Activated CD4-positive, alpha-beta T cell treated with anti-CD3 and anti-CD28 coated beads for 36 hours (primary cell): ENCODE results near the gene CHN2. TPM values are rescaled to one million over a fixed set of nuclear protein-coding genes. Genes with fewer than 3 reads are reported as not detected.

Source experiments
- ATAC-seq: fragments of 200-7000 bp; cut with Tn5 transposase; one replicate; pipeline ENCODE4 v1.10.0; 2021; ENCODE audit warnings: mild to moderate bottlenecking, moderate library complexity
- CTCF ChIA-PET: fragments of 350-600 bp; sonication (Branson Sonifier 250); formaldehyde crosslinking; loops from one replicate; lab custom pipeline; 2021; ENCODE audit warnings: antibody characterized with exemption; lab: Charles Lee
- POLR2A ChIA-PET: fragments of 350-600 bp; sonication (Branson Sonifier 250); formaldehyde crosslinking; loops from one replicate; lab custom pipeline; 2021; ENCODE audit warnings: antibody characterized with exemption, inconsistent platforms; lab: Charles Lee
- DNase-seq: peaks from one replicate; pipeline ENCODE4 v3.0.0-alpha.2; 2020
- H3K27ac Mint-ChIP-seq: one replicate; pipeline ENCODE4 v1.8.0; 2021; ENCODE audit warnings: mixed read lengths
- H3K27me3 Mint-ChIP-seq: one replicate; pipeline ENCODE4 v1.8.0; 2021; ENCODE audit warnings: mixed read lengths
- H3K36me3 Mint-ChIP-seq: one replicate; pipeline ENCODE4 v1.8.0; 2021; ENCODE audit warnings: low read depth, mixed read lengths
- H3K4me1 Mint-ChIP-seq: one replicate; pipeline ENCODE4 v1.8.0; 2021; ENCODE audit warnings: mixed read lengths
- H3K4me3 Mint-ChIP-seq: one replicate; pipeline ENCODE4 v1.8.0; 2021; ENCODE audit warnings: mild to moderate bottlenecking, moderate library complexity, mixed read lengths
- H3K9me3 Mint-ChIP-seq: one replicate; pipeline ENCODE4 v1.8.0; 2021; ENCODE audit warnings: low read depth, mixed read lengths
- intact Hi-C, 2 experiments: fragments of 100-400 bp; cut with DNase I in 1 of 2; cut with micrococcal nuclease in 1 of 2; formaldehyde crosslinking; loops; one replicate each; pipeline versions ENCODE4 v1.14.2 to v1.15.1; 2022 to 2024; cut with DNase I, micrococcal nuclease
- total RNA-seq, 2 experiments: library from RNA; stranded (reverse); gene quantifications; one replicate each; pipeline ENCODE4 v1.2.3, GENCODE V29; 2021

Gene CHN2
- total RNA-seq, 2 experiments from 2014 or later: 0.25 to 0.39 TPM

GRCh38 chr7:29318853-29319718, 124.5 kb downstream of the CHN2 start:
- Mint-ChIP-seq H3K27ac (no peak overlapping the region), H3K36me3 (no peaks in the 10 kb centered on the region), H3K9me3 (no peaks in the 10 kb centered on the region), H3K4me1 (no peaks in the 10 kb centered on the region), H3K4me3 (no peak overlapping the region), H3K27me3 (peaks cover 2% of the 10 kb centered on the region)
- DNase-seq: no peak
- POLR2A ChIA-PET: no interaction called here
- intact Hi-C loops: no loop called here
- no peak for ATAC-seq
- CTCF ChIA-PET: interaction anchor here (0.7 to 1.1 kb wide), 2 partner anchors 129 to 345 kb away, joined by 3 read pairs; no protein-coding TSS in a partner anchor

- no peak for ATAC-seq
These were observed 125.3 kb downstream of the CHN2 start for GRCh38 chr7:29319719-29320521.

GRCh38 chr7:29320577-29320976, 126.0 kb downstream of the CHN2 start:
- Mint-ChIP-seq H3K4me3 (no peak overlapping the region), H3K4me1 (no peaks in the 10 kb centered on the region), H3K9me3 (no peaks in the 10 kb centered on the region), H3K27me3 (no peaks in the 10 kb centered on the region), H3K27ac (no peak overlapping the region), H3K36me3 (no peaks in the 10 kb centered on the region)
- ChIA-PET CTCF (interaction anchor here (0.9 kb wide), 1 partner anchor 130 kb away, joined by 4 read pairs; no protein-coding TSS in a partner anchor), POLR2A (no interaction called here)
- DNase-seq (no peak), ATAC-seq (no peak)
- intact Hi-C loops: no loop called here

More at GRCh38 chr7:29319719-29320521, 125.3 kb downstream of the CHN2 start:
- Mint-ChIP-seq H3K36me3 (no peaks in the 10 kb centered on the region), H3K9me3 (no peaks in the 10 kb centered on the region), H3K27ac (no peak overlapping the region), H3K27me3 (no peaks in the 10 kb centered on the region), H3K4me3 (no peak overlapping the region), H3K4me1 (no peaks in the 10 kb centered on the region)
- POLR2A ChIA-PET: no interaction called here
- intact Hi-C loops: no loop called here
- CTCF ChIA-PET: interaction anchor here (0.9 kb wide), 1 partner anchor 130 kb away, joined by 4 read pairs; no protein-coding TSS in a partner anchor
- no peak for DNase-seq

GRCh38 chr7:29322023-29322712, 127.6 kb downstream of the CHN2 start:
- DNase-seq (no peak), ATAC-seq (no peak)
- CTCF ChIA-PET: interaction anchor here (0.7 kb wide), 1 partner anchor 127 kb away, joined by 3 read pairs; no protein-coding TSS in a partner anchor
- Mint-ChIP-seq H3K9me3 (no peaks in the 10 kb centered on the region), H3K36me3 (no peaks in the 10 kb centered on the region), H3K4me1 (no peaks in the 10 kb centered on the region), H3K27me3 (peaks cover 2% of the 10 kb centered on the region), H3K4me3 (no peak overlapping the region), H3K27ac (no peak overlapping the region)
- POLR2A ChIA-PET: no interaction called here
- intact Hi-C loops: no loop called here

GRCh38 chr7:29325476-29325875, 130.9 kb downstream of the CHN2 start:
- no peaks in the 10 kb centered on the region for H3K36me3 Mint-ChIP-seq
- CTCF ChIA-PET: interaction anchor here (0.8 to 1.2 kb wide), 2 partner anchors 84 to 136 kb away, joined by 4 to 5 read pairs; no protein-coding TSS in a partner anchor

GRCh38 chr7:29326864-29327263, 132.3 kb downstream of the CHN2 start:
- CTCF ChIA-PET: interaction anchor here (0.6 to 1.2 kb wide), 2 partner anchors 79 to 137 kb away, joined by 3 to 4 read pairs; no protein-coding TSS in a partner anchor

More at GRCh38 chr7:29325476-29325875, 130.9 kb downstream of the CHN2 start:
- H3K4me1 Mint-ChIP-seq: peaks cover 16% of the 10 kb centered on the region
- H3K4me3 Mint-ChIP-seq: no peak overlapping the region
- DNase-seq (no peak), ATAC-seq (no peak)
- H3K27ac Mint-ChIP-seq: no peak overlapping the region
- H3K27me3 Mint-ChIP-seq: peaks cover 2% of the 10 kb centered on the region
- POLR2A ChIA-PET: no interaction called here
- peaks cover 2% of the 10 kb centered on the region for H3K9me3 Mint-ChIP-seq
- intact Hi-C loops: no loop called here

GRCh38 chr7:29327455-29327854, 132.9 kb downstream of the CHN2 start:
- no peaks in the 10 kb centered on the region for H3K36me3 Mint-ChIP-seq
- no peak overlapping the region for H3K27ac Mint-ChIP-seq
- intact Hi-C loops: no loop called here
- no peak for ATAC-seq
- CTCF ChIA-PET: no interaction called here
- DNase-seq: no peak
- no peak overlapping the region for H3K4me3 Mint-ChIP-seq
- peaks cover 17% of the 10 kb centered on the region for H3K4me1 Mint-ChIP-seq
- POLR2A ChIA-PET: no interaction called here
- H3K9me3 Mint-ChIP-seq: peaks cover 3% of the 10 kb centered on the region
- H3K27me3 Mint-ChIP-seq: peaks cover 2% of the 10 kb centered on the region

More at GRCh38 chr7:29326864-29327263, 132.3 kb downstream of the CHN2 start:
- H3K27ac Mint-ChIP-seq: no peak overlapping the region
- POLR2A ChIA-PET: no interaction called here
- peaks cover 17% of the 10 kb centered on the region for H3K4me1 Mint-ChIP-seq
- ATAC-seq (no peak), DNase-seq (no peak)
- H3K4me3 Mint-ChIP-seq: no peak overlapping the region
- intact Hi-C loops: no loop called here
- H3K9me3 Mint-ChIP-seq: peaks cover 3% of the 10 kb centered on the region
- H3K36me3 Mint-ChIP-seq: no peaks in the 10 kb centered on the region
- H3K27me3 Mint-ChIP-seq: peaks cover 2% of the 10 kb centered on the region

- H3K36me3 Mint-ChIP-seq: no peaks in the 10 kb centered on the region
- CTCF ChIA-PET: no interaction called here
- H3K4me3 Mint-ChIP-seq: no peak overlapping the region
- H3K27me3 Mint-ChIP-seq: peaks cover 2% of the 10 kb centered on the region
- H3K27ac Mint-ChIP-seq: no peak overlapping the region
- ATAC-seq (no peak), DNase-seq (no peak)
- intact Hi-C loops: no loop called here
- peaks cover 17% of the 10 kb centered on the region for H3K4me1 Mint-ChIP-seq
- H3K9me3 Mint-ChIP-seq: peaks cover 3% of the 10 kb centered on the region
- POLR2A ChIA-PET: no interaction called here
These were observed 133.5 kb downstream of the CHN2 start for GRCh38 chr7:29328045-29328444.

- Mint-ChIP-seq H3K27me3 (peaks cover 2% of the 10 kb centered on the region), H3K4me1 (peaks cover 17% of the 10 kb centered on the region), H3K9me3 (peaks cover 3% of the 10 kb centered on the region), H3K36me3 (no peaks in the 10 kb centered on the region), H3K4me3 (no peak overlapping the region), H3K27ac (no peak overlapping the region)
- intact Hi-C loops: no loop called here
- POLR2A ChIA-PET: no interaction called here
- ATAC-seq: no peak
- CTCF ChIA-PET: no interaction called here
- no peak for DNase-seq
These were observed 134.2 kb downstream of the CHN2 start for GRCh38 chr7:29328811-29329210.

- ChIA-PET POLR2A (no interaction called here), CTCF (interaction anchor here (0.6 kb wide), 1 partner anchor 1129 kb away, joined by 3 read pairs; no protein-coding TSS in a partner anchor)
- ATAC-seq (no peak), DNase-seq (no peak)
- no peak overlapping the region for H3K27ac Mint-ChIP-seq
- intact Hi-C loops: no loop called here
- peaks cover 2% of the 10 kb centered on the region for H3K27me3 Mint-ChIP-seq
- no peaks in the 10 kb centered on the region for H3K36me3 Mint-ChIP-seq
- peaks cover 3% of the 10 kb centered on the region for H3K9me3 Mint-ChIP-seq
- no peak overlapping the region for H3K4me3 Mint-ChIP-seq
- H3K4me1 Mint-ChIP-seq: peaks cover 17% of the 10 kb centered on the region
These were observed 135.1 kb downstream of the CHN2 start for GRCh38 chr7:29329686-29330085.

GRCh38 chr7:29330136-29330535, 135.6 kb downstream of the CHN2 start:
- no peak overlapping the region for H3K27ac Mint-ChIP-seq
- intact Hi-C loops: no loop called here
- H3K4me1 Mint-ChIP-seq: peaks cover 17% of the 10 kb centered on the region
- no peak overlapping the region for H3K4me3 Mint-ChIP-seq
- H3K36me3 Mint-ChIP-seq: no peaks in the 10 kb centered on the region
- CTCF ChIA-PET: no interaction called here
- peaks cover 2% of the 10 kb centered on the region for H3K27me3 Mint-ChIP-seq
- POLR2A ChIA-PET: no interaction called here
- no peak for ATAC-seq
- DNase-seq: no peak
- H3K9me3 Mint-ChIP-seq: peaks cover 3% of the 10 kb centered on the region
